ENCODE data around the gene FOXL1. TPM values are rescaled to one million over a fixed set of nuclear protein-coding genes. Genes with fewer than 3 reads are reported as not detected.

FOXL1 gene
- total and polyA plus RNA-seq, 9 of the 15 experiments (the other 6 are each of a cell fraction or from before 2014, with no cell fraction given): not detected

- no peak overlapping the region for H3K27ac ChIP-seq (ENCODE audit: extremely low read depth, low read depth, low read length)
- H3K4me1 ChIP-seq (replicated peaks in 1 of 2; ENCODE audit: control insufficient read depth in 2 of 2, insufficient read depth in 2 of 2, low read length in 2 of 2): no peaks in the 10 kb centered on the region
- H4K20me1 ChIP-seq (replicated peaks; ENCODE audit: control insufficient read depth, insufficient read depth, low read length): no peaks in the 10 kb centered on the region
- 2% methylated on average over 10 of the region's 10 CpGs for WGBS (ENCODE audit: insufficient coverage, low coverage, missing lambda C conversion rate)
- no peak for ATAC-seq
- no peaks in the 10 kb centered on the region for H3K9me3 ChIP-seq (replicated peaks; ENCODE audit: control insufficient read depth, insufficient read depth, low read depth, low read length)
- no TSS peak for BruUV-seq (replicated peaks)
- ChIA-PET POLR2A (no interaction called here), CTCF (ENCODE audit: low intra/inter-chr PET ratio) (no interaction called here)
- DNase-seq (ENCODE audit: extremely low read depth in 1 of 4, low spot score in 3 of 4): no peak
- no peak overlapping the region for H3K4me3 ChIP-seq
- no peaks in the 10 kb centered on the region for H3K36me3 ChIP-seq (ENCODE audit: control insufficient read depth, insufficient read depth, low read length)
- no peak for FAIRE-seq
- H3K9ac ChIP-seq (ENCODE audit: insufficient read depth in 1 of 2, low read depth in 2 of 2, low read length in 2 of 2): no peak overlapping the region
- no peak overlapping the region for H3K4me2 ChIP-seq (ENCODE audit: insufficient read depth, low read length)
- no peaks in the 10 kb centered on the region for H3K79me2 ChIP-seq (ENCODE audit: control insufficient read depth, insufficient read depth, low read length)
- H3K9me1 ChIP-seq (ENCODE audit: control insufficient read depth, insufficient read depth, low read length): no peaks in the 10 kb centered on the region
- intact Hi-C loops (cut with micrococcal nuclease): no loop called here
- peaks cover 12 to 23% of the 10 kb centered on the region in 2 experiments; a peak in 4 of 5 replicates for H3K27me3 ChIP-seq (ENCODE audit: control insufficient read depth in 2 of 2, insufficient read depth in 2 of 2, low read length in 2 of 2)
- no peak overlapping the region for H2AFZ ChIP-seq (ENCODE audit: low read depth, low read length)
- in situ Hi-C loops (cut with MboI): no loop called here
- no peak for TF ChIP-seq PCBP2 (IDR thresholded peaks at IDR 0.05; ENCODE audit: low read depth, low read length, poor library complexity, severe bottlenecking)
- TF ChIP-seq DDX20 (tag; IDR thresholded peaks at IDR 0.05; ENCODE audit: low read depth): no peak
- no peak for TF ChIP-seq HNRNPUL1 (IDR thresholded peaks at IDR 0.05; ENCODE audit: low read length)
- no peak for TF ChIP-seq BDP1 (IDR thresholded peaks at IDR 0.05; ENCODE audit: insufficient read depth, insufficient read length)
- TF ChIP-seq ZNF12 (CRISPR knock-in tag; IDR thresholded peaks at IDR 0.05): no peak
- TF ChIP-seq ARID4B (CRISPR knock-in tag; IDR thresholded peaks at IDR 0.05): no peak
- no peak for TF ChIP-seq ZBTB12 (CRISPR knock-in tag; IDR thresholded peaks at IDR 0.05)
- no peak for TF ChIP-seq CAMTA2 (CRISPR knock-in tag; conservative IDR thresholded peaks at IDR 0.05)
- no peak for TF ChIP-seq NONO (IDR thresholded peaks at IDR 0.05; ENCODE audit: low read depth in 2 of 2, low read length in 1 of 2)
- TF ChIP-seq TEAD2 (tag; IDR thresholded peaks at IDR 0.05): no peak
- no peak for TF ChIP-seq ZMIZ1 (IDR thresholded peaks at IDR 0.05; ENCODE audit: low read depth in 2 of 2, low read length in 2 of 2)
- TF ChIP-seq CCNT2 (IDR thresholded peaks at IDR 0.05; ENCODE audit: borderline replicate concordance, extremely low read depth, insufficient read length, low read depth, low read length): no peak
- TF ChIP-seq CGGBP1 (CRISPR knock-in tag; IDR thresholded peaks at IDR 0.05): no peak
- no peak for TF ChIP-seq KLF1 (tag; IDR thresholded peaks at IDR 0.05)
Measured at GRCh38 chr16:86609661-86610060, 31.3 kb downstream of the FOXL1 start.

Data from K562 (cell line).